ENCODE measurements around the gene SYCE3. TPM values are rescaled to one million over a fixed set of nuclear protein-coding genes. Genes with fewer than 3 reads are reported as not detected.

SYCE3 gene
- total RNA-seq, 1 experiment from 2014 or later = not detected

DNA sequence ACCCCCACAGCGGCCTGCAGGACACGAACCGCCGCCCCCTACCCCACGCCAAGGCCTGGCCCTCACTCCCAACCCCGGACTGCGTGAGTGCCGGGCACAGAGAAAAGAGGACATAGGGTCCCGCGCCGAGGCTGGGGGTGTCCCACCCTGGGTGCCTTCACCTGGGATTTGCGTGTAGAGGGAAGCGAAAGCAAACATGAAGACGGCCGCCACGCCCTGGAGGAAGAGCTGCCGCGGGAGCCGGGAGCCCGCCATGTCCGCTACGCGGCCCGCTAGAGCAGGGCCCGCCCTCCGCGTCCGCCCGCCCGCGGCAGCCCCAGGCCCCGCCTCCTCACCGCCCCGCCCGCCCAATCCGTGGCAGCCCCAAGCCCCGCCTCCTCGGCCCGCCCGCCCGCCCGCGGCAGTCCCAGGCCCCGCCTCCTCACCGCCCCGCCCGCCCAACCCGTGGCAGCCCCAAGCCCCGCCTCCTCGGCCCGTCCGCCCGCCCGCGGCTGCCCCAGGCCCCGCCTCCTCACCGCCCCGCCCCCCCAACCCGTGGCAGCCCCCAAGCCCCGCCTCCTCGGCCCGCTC lies 55.2 kb downstream of the SYCE3 start, which contains the start of gene LMF2:
LMF2 (minus strand) TSS at position 282 of the 570 bp plus-strand sequence; CDS start at position 255, 27 bp downstream.
- no peaks in the 10 kb centered on the region; the same call in 1 of the 2 replicates for H3K36me3 ChIP-seq (replicated peaks; ENCODE audit: control insufficient read depth, insufficient read depth, low read length)
- peak within 1 kb of the TSS; percentile 88 for H3K4me3 ChIP-seq (ENCODE audit: insufficient read depth, low read depth, low read length)
- peak; percentile 100 for DNase-seq
- H3K27me3 ChIP-seq (ENCODE audit: control insufficient read depth, insufficient read depth, low read length) = no peaks in the 10 kb centered on the region

DNA sequence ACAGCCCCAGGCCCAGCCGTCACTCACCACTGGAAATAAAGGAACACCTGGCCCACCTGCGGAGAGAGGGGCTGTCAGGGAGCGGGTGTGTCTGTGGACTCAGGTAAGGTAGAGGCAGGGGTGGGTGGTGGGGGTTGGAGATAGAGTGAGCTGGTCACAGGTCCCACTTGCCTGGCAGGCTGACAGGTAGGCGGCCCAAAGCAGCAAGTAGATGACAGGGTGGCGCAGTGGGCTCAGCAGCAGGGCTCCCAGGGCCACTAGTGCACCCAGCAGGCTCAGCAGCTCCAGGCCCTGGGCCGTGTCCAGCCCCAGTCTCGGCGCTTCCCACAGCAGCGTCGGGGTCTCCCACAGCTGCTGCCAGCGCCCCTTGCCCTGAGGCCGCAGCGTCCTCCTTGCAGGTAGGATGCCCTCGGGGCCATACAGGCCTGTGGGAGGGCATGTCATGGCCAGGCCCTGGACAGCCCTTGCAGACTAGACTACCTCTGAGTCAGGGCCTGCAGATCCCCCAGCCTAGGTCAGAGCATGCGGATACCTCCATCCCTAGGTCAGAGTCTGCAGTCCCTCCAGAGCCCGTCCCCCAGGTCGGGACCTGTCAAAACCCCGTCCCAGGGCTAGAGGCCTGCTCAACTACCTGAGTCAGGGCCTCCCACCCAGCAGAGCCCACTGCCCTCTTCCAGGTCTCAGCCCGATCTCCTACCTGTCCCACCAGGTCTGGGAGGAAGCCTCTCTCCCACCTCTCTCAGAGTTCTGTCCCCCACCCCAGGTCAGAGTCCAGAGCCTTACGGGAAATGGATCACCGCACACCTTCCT lies 55.9 kb downstream of the SYCE3 start:
- peak; percentile 83 for DNase-seq
- Histone ChIP-seq H3K4me3 (ENCODE audit: insufficient read depth, low read depth, low read length) (peak overlapping the region; percentile 88), H3K27me3 (ENCODE audit: control insufficient read depth, insufficient read depth, low read length) (no peaks in the 10 kb centered on the region), H3K36me3 (replicated peaks; ENCODE audit: control insufficient read depth, insufficient read depth, low read length) (no peaks in the 10 kb centered on the region; the same call in 1 of the 2 replicates)

DNA sequence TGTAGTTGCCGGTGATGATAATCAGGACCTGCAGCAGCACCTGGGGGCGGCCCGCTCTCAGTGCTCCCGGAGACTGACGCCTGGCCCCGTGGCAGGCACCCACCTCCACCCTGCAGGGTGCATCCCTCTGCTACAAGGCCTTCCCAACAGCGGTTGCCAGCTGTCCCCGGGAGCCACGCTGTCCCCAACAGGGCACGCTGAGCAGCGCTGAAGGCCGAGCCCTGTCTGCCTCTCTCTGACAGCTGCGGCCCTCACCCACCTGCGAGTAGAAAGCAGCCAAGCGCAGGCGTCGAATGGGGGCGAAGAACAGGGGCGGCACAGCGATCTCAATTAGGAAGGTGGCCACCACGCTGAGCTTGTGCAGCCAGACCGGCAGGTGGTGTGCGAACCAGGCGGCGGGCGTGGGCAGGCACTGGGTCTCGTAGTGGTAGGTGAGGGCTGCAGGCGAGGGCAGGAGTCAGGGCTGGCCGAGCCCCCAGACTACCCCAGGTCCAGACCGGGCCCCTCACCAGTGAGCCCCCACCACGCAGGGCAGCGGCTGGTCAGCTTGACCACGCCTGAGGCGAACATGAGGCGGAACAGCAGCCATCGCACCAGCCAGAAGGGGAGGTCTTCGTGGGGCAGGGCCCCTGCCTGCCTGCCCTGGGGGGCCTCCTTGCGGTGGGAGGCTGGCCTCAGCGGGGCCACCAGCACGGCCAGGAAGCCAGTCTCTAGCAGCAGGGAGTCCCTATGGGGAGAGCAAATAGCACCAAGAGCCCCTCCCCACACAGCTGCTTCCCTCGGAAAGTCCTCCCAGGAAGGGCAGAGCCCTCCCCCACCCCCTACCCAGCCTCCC lies 56.7 kb downstream of the SYCE3 start:
- no peaks in the 10 kb centered on the region; the same call in 1 of the 2 replicates for H3K36me3 ChIP-seq (replicated peaks; ENCODE audit: control insufficient read depth, insufficient read depth, low read length)
- no peaks in the 10 kb centered on the region for H3K27me3 ChIP-seq (ENCODE audit: control insufficient read depth, insufficient read depth, low read length)
- DNase-seq = peak; percentile 62
- H3K4me3 ChIP-seq (ENCODE audit: insufficient read depth, low read depth, low read length) = no peak overlapping the region

DNA sequence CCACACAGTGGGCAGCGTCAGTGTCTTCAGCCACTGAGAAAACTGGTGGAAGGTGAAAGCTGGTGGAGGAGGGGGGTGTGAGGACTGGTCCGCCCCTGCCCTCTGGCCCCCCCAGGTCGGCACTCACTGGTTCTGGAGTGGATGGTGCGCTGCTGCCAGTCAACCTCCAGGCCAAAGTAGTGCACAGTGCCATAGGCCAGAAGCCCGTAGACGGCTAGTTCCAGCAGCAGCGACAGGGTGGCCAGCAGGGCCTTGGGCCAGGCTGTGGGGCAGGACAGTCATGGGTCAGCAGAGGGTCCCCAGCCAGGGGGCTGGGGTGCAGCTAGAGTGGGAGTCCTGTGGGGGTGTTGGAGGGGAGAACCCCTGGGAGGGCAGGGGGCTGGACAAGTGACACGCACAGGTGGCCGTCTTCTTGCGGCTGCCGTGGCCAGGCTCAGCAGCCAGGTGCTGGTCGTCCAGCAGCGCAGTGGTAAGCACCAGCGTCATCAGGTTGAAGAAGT lies 57.4 kb downstream of the SYCE3 start:
- Histone ChIP-seq H3K4me3 (ENCODE audit: insufficient read depth, low read depth, low read length) (no peak overlapping the region), H3K27me3 (ENCODE audit: control insufficient read depth, insufficient read depth, low read length) (no peaks in the 10 kb centered on the region), H3K36me3 (replicated peaks; ENCODE audit: control insufficient read depth, insufficient read depth, low read length) (no peaks in the 10 kb centered on the region; the same call in 1 of the 2 replicates)
- DNase-seq = no peak

DNA sequence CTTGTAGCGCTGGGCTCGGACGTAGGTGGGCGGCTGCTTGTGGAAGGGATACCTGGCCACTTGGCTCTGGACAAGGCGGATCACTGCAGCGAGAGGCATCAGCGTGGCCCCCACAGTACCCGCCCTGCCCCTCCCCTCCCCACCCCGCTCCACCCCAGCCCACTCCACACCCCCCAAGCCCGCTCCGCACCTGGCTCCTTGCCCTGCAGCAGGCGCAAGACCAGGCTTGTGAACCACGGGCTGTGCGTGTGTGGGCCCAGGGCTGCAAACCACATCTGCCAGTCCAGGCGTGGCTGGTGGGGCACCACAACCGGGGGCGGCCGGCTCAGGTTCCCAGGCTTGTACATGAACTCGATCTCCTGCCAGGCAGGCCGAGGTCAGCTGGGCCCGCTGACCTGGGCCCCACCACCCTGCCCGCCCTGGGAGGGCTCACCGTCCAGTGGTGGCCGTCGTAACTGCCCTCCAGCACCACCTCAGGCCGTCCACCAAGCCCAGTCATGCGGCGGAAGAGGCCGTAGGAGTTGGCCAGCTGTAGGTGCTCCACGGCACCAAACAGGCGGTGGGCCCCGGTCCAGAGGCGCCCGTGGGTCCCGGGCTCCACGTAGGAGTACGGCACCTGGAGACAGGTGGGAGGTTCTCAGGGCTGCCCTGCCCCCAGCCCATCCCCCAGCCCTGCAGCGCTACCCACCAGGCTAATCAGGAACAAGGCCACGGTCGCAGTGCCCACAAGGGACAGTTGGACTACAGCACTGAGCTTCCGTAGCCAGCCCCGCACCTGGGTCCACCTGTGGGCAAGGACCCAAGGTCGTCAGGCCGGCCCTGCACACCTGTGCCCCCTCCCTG lies 58.1 kb downstream of the SYCE3 start:
- no peaks in the 10 kb centered on the region for H3K27me3 ChIP-seq (ENCODE audit: control insufficient read depth, insufficient read depth, low read length)
- H3K36me3 ChIP-seq (replicated peaks; ENCODE audit: control insufficient read depth, insufficient read depth, low read length) = no peaks in the 10 kb centered on the region; the same call in 1 of the 2 replicates
- no peak for DNase-seq
- H3K4me3 ChIP-seq (ENCODE audit: insufficient read depth, low read depth, low read length) = no peak overlapping the region

DNA sequence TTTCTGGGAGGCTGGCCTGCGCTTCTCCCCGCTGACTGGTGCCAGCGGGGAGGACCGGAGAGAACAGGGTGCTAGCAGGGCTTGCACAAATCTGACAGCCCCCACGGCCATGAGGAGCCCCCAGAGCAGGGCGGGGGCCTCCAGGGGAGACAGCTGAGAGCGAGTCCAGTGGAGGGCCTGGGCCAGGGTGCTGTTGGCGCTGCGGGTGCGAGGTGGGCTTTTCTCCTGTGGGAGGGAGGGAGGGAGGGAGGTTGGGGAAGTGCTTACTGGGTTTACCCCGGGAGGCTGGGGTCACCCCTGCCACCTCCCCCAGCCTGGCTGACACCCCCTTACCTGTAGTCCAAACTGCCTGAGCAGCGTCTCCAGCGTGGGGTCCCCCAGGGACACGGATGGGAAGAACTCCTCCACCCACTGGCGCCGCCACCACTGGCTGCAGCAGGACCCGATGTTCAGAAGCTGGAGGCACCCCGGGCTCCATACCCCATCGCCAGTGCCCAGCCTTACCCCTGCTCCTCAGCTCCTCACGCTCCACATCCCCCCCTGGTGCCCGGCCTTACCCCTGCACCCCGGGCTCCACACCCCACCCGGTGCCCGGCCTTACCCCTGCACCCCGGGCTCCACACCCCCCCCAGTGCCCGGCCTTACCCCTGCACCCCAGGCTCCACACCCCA lies 59.1 kb downstream of the SYCE3 start:
- Histone ChIP-seq H3K4me3 (ENCODE audit: insufficient read depth, low read depth, low read length) (no peak overlapping the region), H3K27me3 (ENCODE audit: control insufficient read depth, insufficient read depth, low read length) (no peaks in the 10 kb centered on the region), H3K36me3 (replicated peaks; ENCODE audit: control insufficient read depth, insufficient read depth, low read length) (no peaks in the 10 kb centered on the region; the same call in 1 of the 2 replicates)
- DNase-seq = peak; percentile 81

DNA sequence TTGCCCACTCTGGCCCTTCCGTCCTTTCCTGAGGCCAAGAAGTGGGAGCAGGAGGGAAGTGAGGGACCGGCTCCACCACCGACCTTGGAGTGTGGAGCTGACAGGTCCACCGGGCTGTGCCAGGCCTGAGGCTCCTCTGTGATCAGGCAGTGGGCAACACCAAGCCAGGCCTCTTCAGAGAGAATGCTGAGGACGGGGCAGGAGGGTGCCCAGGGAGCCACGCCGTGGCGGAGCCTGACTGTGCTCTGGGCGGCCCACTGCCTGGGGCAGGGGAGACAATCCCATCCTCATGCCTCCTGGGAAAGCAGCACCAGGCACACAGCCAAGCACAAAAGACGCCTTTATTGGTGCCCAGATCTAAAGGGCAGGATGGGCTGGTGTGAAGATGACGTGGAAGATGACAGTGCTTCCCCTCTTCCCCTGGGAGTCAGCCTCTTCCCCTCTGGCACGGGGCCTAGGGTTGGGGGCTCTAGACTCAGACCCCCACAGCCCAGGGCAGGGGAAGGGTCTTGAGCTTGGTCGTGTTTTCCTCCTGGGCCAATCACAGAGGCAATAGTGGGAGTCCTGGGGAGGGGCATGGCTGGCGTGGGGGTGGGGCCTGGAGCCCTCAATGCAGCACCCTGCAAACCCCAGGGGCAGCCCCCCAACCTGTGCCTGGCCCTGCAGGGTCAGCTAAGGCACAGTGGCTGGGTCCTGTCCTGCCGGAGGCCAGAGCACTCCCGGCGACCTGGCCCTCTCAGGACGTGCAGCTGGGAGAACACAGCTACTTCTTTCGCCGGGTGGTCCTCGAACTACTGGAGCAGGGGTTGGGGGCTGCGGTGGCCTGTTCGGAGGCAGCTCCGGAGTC lies 59.9 kb downstream of the SYCE3 start:
- no peak overlapping the region for H3K4me3 ChIP-seq (ENCODE audit: insufficient read depth, low read depth, low read length)
- H3K27me3 ChIP-seq (ENCODE audit: control insufficient read depth, insufficient read depth, low read length) = no peaks in the 10 kb centered on the region
- no peaks in the 10 kb centered on the region; the same call in 1 of the 2 replicates for H3K36me3 ChIP-seq (replicated peaks; ENCODE audit: control insufficient read depth, insufficient read depth, low read length)
- no peak for DNase-seq

DNA sequence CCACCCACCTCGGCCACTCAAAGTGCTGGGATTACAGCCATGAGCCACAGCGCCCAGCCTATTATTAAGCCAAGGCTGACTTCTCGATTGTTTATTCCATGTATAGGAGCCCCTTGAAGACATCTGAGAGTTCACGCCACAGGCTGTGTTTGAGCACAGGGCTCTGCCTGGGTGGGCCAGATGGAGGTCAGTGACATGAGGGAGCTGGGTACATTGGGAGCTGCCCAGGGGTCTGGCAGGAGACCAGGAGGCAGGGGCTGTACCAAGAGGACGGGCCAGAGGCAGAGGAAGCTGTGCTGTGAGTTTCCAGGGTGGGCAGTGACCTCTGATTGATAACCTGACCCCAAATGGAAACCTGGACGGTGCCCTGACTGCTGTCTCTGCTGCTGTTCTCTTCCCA lies 60.6 kb downstream of the SYCE3 start:
- DNase-seq = no peak
- Histone ChIP-seq H3K36me3 (replicated peaks; ENCODE audit: control insufficient read depth, insufficient read depth, low read length) (no peaks in the 10 kb centered on the region; the same call in 1 of the 2 replicates), H3K27me3 (ENCODE audit: control insufficient read depth, insufficient read depth, low read length) (no peaks in the 10 kb centered on the region), H3K4me3 (ENCODE audit: insufficient read depth, low read depth, low read length) (no peak overlapping the region)

Other genes starting within 250 kb of the SYCE3 start
- gene DENND6B, start 235.9 kb downstream of the SYCE3 start, total RNA-seq (2014; rRNA removed; shearing (Covaris generic)) = 0.52 and 1.1 TPM in 2 replicates
- 47.0 and 48.7 TPM in 2 replicates for gene PPP6R2, start 219.6 kb downstream of the SYCE3 start, total RNA-seq (2014; rRNA removed; shearing (Covaris generic))
- 53.8 and 64.4 TPM in 2 replicates for gene SBF1, start 87.9 kb downstream of the SYCE3 start, total RNA-seq (2014; rRNA removed; shearing (Covaris generic))
- 3.0 and 3.2 TPM in 2 replicates for gene ADM2, start 81.4 kb downstream of the SYCE3 start, total RNA-seq (2014; rRNA removed; shearing (Covaris generic))
- gene MIOX, start 76.1 kb downstream of the SYCE3 start, total RNA-seq (2014; rRNA removed; shearing (Covaris generic)) = not detected in 2 replicates
- gene LMF2, start 55.2 kb downstream of the SYCE3 start, total RNA-seq (2014; rRNA removed; shearing (Covaris generic)) = 19.0 and 28.1 TPM in 2 replicates
- gene NCAPH2, start 54.7 kb downstream of the SYCE3 start, total RNA-seq (2014; rRNA removed; shearing (Covaris generic)) = 74.1 and 86.5 TPM in 2 replicates
- gene SCO2, start 37.3 kb downstream of the SYCE3 start, total RNA-seq (2014; rRNA removed; shearing (Covaris generic)) = 1.2 TPM in 1 of 2 replicates, not detected in the other
- gene TYMP, start 32.9 kb downstream of the SYCE3 start, total RNA-seq (2014; rRNA removed; shearing (Covaris generic)) = 0.55 and 1.1 TPM in 2 replicates
- not detected in 2 replicates for gene KLHDC7B, start 17.0 kb downstream of the SYCE3 start, total RNA-seq (2014; rRNA removed; shearing (Covaris generic))
- gene CPT1B, start 15.5 kb upstream of the SYCE3 start, total RNA-seq (2014; rRNA removed; shearing (Covaris generic)) = 24.0 and 27.6 TPM in 2 replicates
- 42.1 and 54.5 TPM in 2 replicates for gene CHKB, start 19.9 kb upstream of the SYCE3 start, total RNA-seq (2014; rRNA removed; shearing (Covaris generic))
- gene MAPK8IP2, start 37.9 kb upstream of the SYCE3 start, total RNA-seq (2014; rRNA removed; shearing (Covaris generic)) = 1.7 and 3.4 TPM in 2 replicates
- 9.5 and 11.3 TPM in 2 replicates for gene ARSA, start 65.2 kb upstream of the SYCE3 start, total RNA-seq (2014; rRNA removed; shearing (Covaris generic))
- 1.8 and 2.1 TPM in 2 replicates for gene SHANK3, start 109.9 kb upstream of the SYCE3 start, total RNA-seq (2014; rRNA removed; shearing (Covaris generic))
- gene ACR, start 175.3 kb upstream of the SYCE3 start, total RNA-seq (2014; rRNA removed; shearing (Covaris generic)) = 0.07 TPM in 1 of 2 replicates, not detected in the other
- gene RABL2B, start 220.7 kb upstream of the SYCE3 start, total RNA-seq (2014; rRNA removed; shearing (Covaris generic)) = 8.6 and 17.1 TPM in 2 replicates